ENCODE results near the gene NUDCD3.

Gene NUDCD3

GRCh38 chr7:44518761-44519160 lies 28.3 kb upstream of the NUDCD3 start:
- TF ChIP-seq CTCF (IDR thresholded peaks at IDR 0.05; ENCODE audit: borderline replicate concordance, control extremely low read depth, extremely low read depth, insufficient read depth, missing control alignments): no peak
- in situ Hi-C loops (cut with MboI; ENCODE audit: low sequenced_read_pairs, unreplicated experiment): no loop called here
- no peak for DNase-seq (ENCODE audit: low spot score)

DNA sequence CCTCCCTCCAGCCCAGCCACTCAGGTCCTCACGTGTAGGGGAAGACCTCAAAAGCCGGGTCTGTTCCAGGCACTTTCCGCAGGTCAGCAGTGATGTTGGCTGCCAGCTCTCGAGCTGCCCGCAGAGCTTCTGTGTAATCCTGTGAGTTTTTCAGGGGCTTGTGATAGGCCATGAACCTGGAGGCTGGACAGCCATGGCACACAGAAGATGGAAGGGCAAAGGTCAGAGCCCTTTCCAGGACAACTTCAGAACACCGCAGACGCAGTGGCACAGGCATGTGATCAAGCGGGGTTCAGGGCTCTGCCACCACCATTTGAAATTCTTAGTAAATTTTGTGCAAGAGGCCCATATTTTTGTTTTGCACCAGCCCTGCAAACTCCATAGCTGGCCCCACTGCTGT lies 26.7 kb upstream of the NUDCD3 start:
- no peak for TF ChIP-seq CTCF (IDR thresholded peaks at IDR 0.05; ENCODE audit: borderline replicate concordance, control extremely low read depth, extremely low read depth, insufficient read depth, missing control alignments)
- no peak for DNase-seq (ENCODE audit: low spot score)
- in situ Hi-C loops (cut with MboI; ENCODE audit: low sequenced_read_pairs, unreplicated experiment): no loop called here

DNA sequence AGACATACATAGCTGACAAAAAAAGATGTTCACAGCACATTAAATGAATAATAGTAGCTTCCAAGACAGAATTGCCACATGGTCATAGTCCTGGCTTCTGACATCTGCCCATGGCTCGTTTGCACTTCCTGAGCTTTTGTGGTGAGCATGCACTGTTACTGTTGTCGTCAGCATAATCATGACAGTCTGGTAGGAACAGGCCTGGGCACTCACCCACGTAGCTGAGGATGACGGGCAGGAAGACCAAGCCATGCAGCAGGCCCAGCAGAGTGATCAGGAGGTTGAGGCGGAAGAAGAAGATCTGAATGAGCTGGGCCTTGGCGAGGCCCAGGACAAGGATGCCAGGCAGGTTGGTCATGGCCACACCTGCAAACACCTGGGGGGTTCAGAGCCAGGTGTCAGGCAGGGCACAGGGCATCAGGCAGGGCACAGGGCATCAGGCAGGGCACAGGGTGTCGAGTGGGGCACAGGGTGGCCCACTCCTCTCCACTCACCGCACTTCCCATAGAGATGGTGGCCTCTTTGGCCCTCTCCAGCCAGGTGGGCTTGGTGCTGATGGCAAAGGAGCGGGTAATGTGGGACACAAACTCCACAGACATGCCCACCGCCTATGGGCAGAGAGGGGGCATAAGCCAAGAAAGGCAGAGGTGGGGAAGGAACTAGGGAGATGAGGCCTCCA lies 25.3 kb upstream of the NUDCD3 start:
- TF ChIP-seq CTCF (IDR thresholded peaks at IDR 0.05; ENCODE audit: borderline replicate concordance, control extremely low read depth, extremely low read depth, insufficient read depth, missing control alignments): no peak
- peak; percentile 11 for DNase-seq (ENCODE audit: low spot score)
- in situ Hi-C loops (cut with MboI; ENCODE audit: low sequenced_read_pairs, unreplicated experiment): no loop called here

GRCh38 chr7:44512736-44513135 lies 22.3 kb upstream of the NUDCD3 start:
- in situ Hi-C loops (cut with MboI; ENCODE audit: low sequenced_read_pairs, unreplicated experiment): no loop called here
- TF ChIP-seq CTCF (IDR thresholded peaks at IDR 0.05; ENCODE audit: borderline replicate concordance, control extremely low read depth, extremely low read depth, insufficient read depth, missing control alignments): no peak

GRCh38 chr7:44511863-44512468 lies 21.5 kb upstream of the NUDCD3 start:
- no peak for DNase-seq (ENCODE audit: low spot score)
- in situ Hi-C loops (cut with MboI; ENCODE audit: low sequenced_read_pairs, unreplicated experiment): no loop called here
- TF ChIP-seq CTCF (IDR thresholded peaks at IDR 0.05; ENCODE audit: borderline replicate concordance, control extremely low read depth, extremely low read depth, insufficient read depth, missing control alignments): no peak

More at GRCh38 chr7:44512736-44513135, 22.3 kb upstream of the NUDCD3 start:
- no peak for DNase-seq (ENCODE audit: low spot score)

GRCh38 chr7:44511236-44511635 lies 20.8 kb upstream of the NUDCD3 start:
- no peak for DNase-seq (ENCODE audit: low spot score)
- no peak for TF ChIP-seq CTCF (IDR thresholded peaks at IDR 0.05; ENCODE audit: borderline replicate concordance, control extremely low read depth, extremely low read depth, insufficient read depth, missing control alignments)

More at GRCh38 chr7:44511236-44511635, 20.8 kb upstream of the NUDCD3 start:
- in situ Hi-C loops (cut with MboI; ENCODE audit: low sequenced_read_pairs, unreplicated experiment): no loop called here
